PC-3 (cell line): ENCODE results near the gene COL7A1. TPM values are rescaled to one million over a fixed set of nuclear protein-coding genes. Genes with fewer than 3 reads are reported as not detected.

ENCODE experiments used
- ATAC-seq: fragments of 200-7000 bp; cut with Tn5 transposase; 2 replicates; pipeline ENCODE4 v1.9.1; 2020; ENCODE audit warnings: mild to moderate bottlenecking, moderate library complexity
- BruUV-seq: library from RNA; stranded (reverse); fragments of 400-500 nt; replicated peaks from 2 replicates; lab custom pipeline; 2021; lab: Mats Ljungman, UMichigan
- CTCF ChIA-PET: fragments of 300-600 bp; sonication (Branson Sonifier 250); formaldehyde crosslinking; loops from one replicate; lab custom pipeline; 2022; ENCODE audit warnings: antibody characterized with exemption; lab: Charles Lee
- POLR2A ChIA-PET: fragments of 300-600 bp; sonication (Branson Sonifier 250); formaldehyde crosslinking; loops from one replicate; lab custom pipeline; 2022; ENCODE audit warnings: antibody characterized with exemption; ENCODE audit not compliant: unreplicated experiment; lab: Charles Lee
- DNase-seq: peaks from one replicate; pipeline ENCODE4 v3.0.0-alpha.2; 2015
- H2AFZ ChIP-seq: fragments of 300-600 bp; sonication (generic); 2 replicates; pipeline ENCODE4 v1.6.0; 2016; ENCODE audit warnings: antibody characterized with exemption, low read length
- H3F3A ChIP-seq: fragments of 300-600 bp; sonication (generic); one replicate; pipeline ENCODE4 v1.6.0; 2017; ENCODE audit warnings: antibody characterized with exemption, low read length, control low read depth, mild to moderate bottlenecking; ENCODE audit not compliant: unreplicated experiment
- H3K27ac ChIP-seq: fragments of 300-600 bp; sonication (generic); 2 replicates; pipeline ENCODE4 v1.5.1; 2016; ENCODE audit warnings: mild to moderate bottlenecking, low read length
- H3K27me3 ChIP-seq: fragments of 300-600 bp; sonication (generic); 2 replicates; pipeline ENCODE4 v1.6.1; 2016; ENCODE audit warnings: low read length, mixed read lengths
- H3K36me3 ChIP-seq: fragments of 300-600 bp; sonication (generic); 2 replicates; pipeline ENCODE4 v1.6.1; 2016; ENCODE audit warnings: low read depth, mixed run types, low read length, mixed read lengths
- H3K4me1 ChIP-seq: fragments of 300-600 bp; sonication (generic); 2 replicates; pipeline ENCODE4 v1.5.1; 2016; ENCODE audit warnings: low read length; ENCODE audit not compliant: insufficient read depth
- H3K4me2 ChIP-seq: fragments of 300-600 bp; sonication (generic); 2 replicates; pipeline ENCODE4 v1.6.0; 2016; ENCODE audit warnings: low read length
- H3K4me3 ChIP-seq: fragments of 300-600 bp; sonication (generic); 2 replicates; pipeline ENCODE4 v1.5.1; 2016; ENCODE audit warnings: mild to moderate bottlenecking, low read length, mixed read lengths
- H3K79me2 ChIP-seq: fragments of 300-600 bp; sonication (generic); 2 replicates; pipeline ENCODE4 v1.6.1; 2017; ENCODE audit warnings: low read length, mixed read lengths
- H3K9ac ChIP-seq: fragments of 300-600 bp; sonication (generic); 2 replicates; pipeline ENCODE4 v1.6.0; 2016; ENCODE audit warnings: mild to moderate bottlenecking, low read length
- H3K9me2 ChIP-seq: fragments of 300-600 bp; sonication (generic); replicated peaks from 2 replicates; pipeline ENCODE4 v1.6.1; 2016; ENCODE audit warnings: mixed run types, low read length, mixed read lengths
- H3K9me3 ChIP-seq: fragments of 300-600 bp; sonication (generic); 2 replicates; pipeline ENCODE4 v1.6.1; 2016; ENCODE audit warnings: low read length, mixed read lengths
- H4K20me1 ChIP-seq: fragments of 300-600 bp; sonication (generic); 2 replicates; pipeline ENCODE4 v1.6.1; 2016; ENCODE audit warnings: low read length, mixed read lengths
- EZH2 ChIP-seq: fragments of 300-600 bp; sonication (generic); IDR thresholded peaks from one replicate; pipeline ENCODE4 v1.6.1; 2017; ENCODE audit warnings: antibody characterized with exemption, mild to moderate bottlenecking, low read length; ENCODE audit not compliant: unreplicated experiment
- EZH2phosphoT487 ChIP-seq: fragments of 300-600 bp; sonication (generic); IDR thresholded peaks from 2 replicates; pipeline ENCODE4 v1.6.1; 2018; ENCODE audit warnings: mild to moderate bottlenecking, antibody characterized with exemption, low read length, borderline replicate concordance
- intact Hi-C: fragments of 100-400 bp; cut with micrococcal nuclease; formaldehyde crosslinking; loops from 2 replicates; pipeline ENCODE4 v1.9.0; 2023
- total RNA-seq: library from RNA; depleted of rRNA; stranded (reverse); fragments of >200 nt; gene quantifications from 2 replicates; pipeline ENCODE4 v1.2.3, GENCODE V29; 2014
- TF ChIP-seq, protein P1 (sequence below): fragments of 300-600 bp; sonication (generic); conservative IDR thresholded peaks from 2 replicates; pipeline ENCODE4 v1.5.1; 2017; ENCODE audit warnings: antibody characterized with exemption, low read depth, mild to moderate bottlenecking, low read length

The COL7A1 gene
- total RNA-seq, 1 experiment from 2014 or later: 7.9 TPM

DNA sequence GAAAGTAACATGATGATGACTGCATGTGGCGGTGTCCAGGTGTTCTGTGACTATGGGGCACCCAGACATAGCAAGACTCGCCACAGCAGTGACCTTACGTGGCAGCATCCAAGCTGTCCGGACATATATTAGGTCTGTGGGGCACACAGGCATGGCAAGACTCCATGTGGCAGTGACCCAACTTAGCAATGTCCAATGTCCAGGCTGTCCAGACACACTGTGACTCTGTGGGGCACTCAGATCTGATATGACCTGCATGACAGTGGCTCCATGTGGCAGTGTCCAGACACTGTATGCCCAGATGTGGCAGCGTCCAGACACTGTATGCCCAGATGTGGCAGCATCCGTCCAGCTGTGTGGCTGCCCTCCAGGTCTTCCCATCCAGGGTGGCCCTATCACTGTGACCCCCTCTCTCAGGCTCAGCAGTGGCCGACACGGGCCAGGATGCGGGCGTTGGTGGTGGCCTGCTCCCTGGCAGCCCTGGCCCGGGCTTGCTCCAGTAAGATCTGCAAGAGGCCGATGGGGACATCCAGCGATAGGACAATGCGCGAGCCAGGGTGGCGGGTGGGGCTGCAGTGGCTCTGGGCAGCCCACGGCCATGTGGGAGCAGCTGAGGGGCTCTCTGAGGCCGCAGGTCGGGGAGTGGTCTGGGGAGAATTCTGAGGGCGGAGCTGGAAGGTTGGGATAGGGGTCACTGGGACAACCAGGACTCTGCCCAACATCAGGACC, 32.6 kb downstream of the COL7A1 start:
- Histone ChIP-seq H3K9me2 (no peaks in the 10 kb centered on the region), H3K4me3 (no peak overlapping the region), H3K4me2 (no peak overlapping the region), H3K36me3 (no peaks in the 10 kb centered on the region), H3K4me1 (peaks cover 43% of the 10 kb centered on the region), H3F3A (peaks cover 4% of the 10 kb centered on the region), H2AFZ (no peak overlapping the region), H3K79me2 (no peaks in the 10 kb centered on the region), H3K9ac (no peak overlapping the region), H3K9me3 (no peaks in the 10 kb centered on the region), H3K27me3 (no peaks in the 10 kb centered on the region), H4K20me1 (no peaks in the 10 kb centered on the region), H3K27ac (no peak overlapping the region)
- intact Hi-C loops: loop anchor here (5.0 kb wide), 1 partner anchor 120 kb away; no protein-coding TSS in a partner anchor
- BruUV-seq: no TSS peak
- TF ChIP-seq, protein P1, sequence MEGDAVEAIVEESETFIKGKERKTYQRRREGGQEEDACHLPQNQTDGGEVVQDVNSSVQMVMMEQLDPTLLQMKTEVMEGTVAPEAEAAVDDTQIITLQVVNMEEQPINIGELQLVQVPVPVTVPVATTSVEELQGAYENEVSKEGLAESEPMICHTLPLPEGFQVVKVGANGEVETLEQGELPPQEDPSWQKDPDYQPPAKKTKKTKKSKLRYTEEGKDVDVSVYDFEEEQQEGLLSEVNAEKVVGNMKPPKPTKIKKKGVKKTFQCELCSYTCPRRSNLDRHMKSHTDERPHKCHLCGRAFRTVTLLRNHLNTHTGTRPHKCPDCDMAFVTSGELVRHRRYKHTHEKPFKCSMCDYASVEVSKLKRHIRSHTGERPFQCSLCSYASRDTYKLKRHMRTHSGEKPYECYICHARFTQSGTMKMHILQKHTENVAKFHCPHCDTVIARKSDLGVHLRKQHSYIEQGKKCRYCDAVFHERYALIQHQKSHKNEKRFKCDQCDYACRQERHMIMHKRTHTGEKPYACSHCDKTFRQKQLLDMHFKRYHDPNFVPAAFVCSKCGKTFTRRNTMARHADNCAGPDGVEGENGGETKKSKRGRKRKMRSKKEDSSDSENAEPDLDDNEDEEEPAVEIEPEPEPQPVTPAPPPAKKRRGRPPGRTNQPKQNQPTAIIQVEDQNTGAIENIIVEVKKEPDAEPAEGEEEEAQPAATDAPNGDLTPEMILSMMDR: no peak
- TF ChIP-seq EZH2phosphoT487 (no peak), EZH2 (no peak)
- ChIA-PET POLR2A (no interaction called here), CTCF (interaction anchor here (1.1 kb wide), 1 partner anchor 73 kb away, joined by 6 read pairs; the partner anchor contains the start of gene SLC26A6)
- ATAC-seq: no peak
- DNase-seq: no peak

DNA sequence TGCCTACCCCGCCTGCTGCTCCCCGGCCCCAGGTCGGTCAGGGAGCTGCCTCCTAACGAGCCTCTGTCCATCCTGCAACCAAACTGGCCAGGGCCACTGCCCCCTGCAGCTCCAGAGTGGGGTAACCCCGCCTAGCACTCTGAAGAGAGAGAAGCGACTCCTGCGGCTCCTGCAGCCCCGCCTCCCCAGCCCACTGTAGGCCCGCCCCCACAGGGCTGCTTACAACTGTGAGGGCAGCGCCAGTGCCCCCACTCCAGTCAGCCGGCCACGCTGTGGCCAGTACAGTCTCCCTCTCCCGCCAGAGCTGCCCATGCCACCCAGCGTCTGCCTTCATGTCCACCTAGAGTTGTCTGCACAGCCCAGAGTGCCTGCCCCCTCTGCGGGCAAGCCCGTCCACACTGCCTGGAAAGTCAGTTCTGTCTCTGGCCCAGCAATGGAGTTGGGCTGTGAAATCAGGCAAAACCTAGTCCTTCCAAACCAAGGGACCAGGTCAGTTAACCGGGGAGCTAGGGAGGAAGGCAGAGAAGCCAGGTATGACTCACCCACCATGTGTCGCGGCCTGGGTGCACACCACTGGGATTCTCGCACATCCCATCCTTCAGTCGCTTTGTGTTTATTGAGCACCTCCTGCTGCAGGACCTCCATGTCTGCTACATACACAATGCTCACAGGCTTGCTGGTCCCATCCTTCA, 33.9 kb downstream of the COL7A1 start:
- Histone ChIP-seq H3K27me3 (no peaks in the 10 kb centered on the region), H3K9me3 (no peaks in the 10 kb centered on the region), H3F3A (peaks cover 4% of the 10 kb centered on the region), H2AFZ (no peak overlapping the region), H3K4me3 (no peak overlapping the region), H3K4me2 (no peak overlapping the region), H3K27ac (no peak overlapping the region), H3K79me2 (peaks cover 4% of the 10 kb centered on the region), H4K20me1 (no peaks in the 10 kb centered on the region), H3K9me2 (no peaks in the 10 kb centered on the region), H3K9ac (no peak overlapping the region), H3K4me1 (peaks cover 43% of the 10 kb centered on the region), H3K36me3 (no peaks in the 10 kb centered on the region)
- no peak for DNase-seq
- ChIA-PET CTCF (interaction anchor here (0.6 kb wide), 2 partner anchors 21 to 75 kb away, joined by 3 to 4 read pairs; no protein-coding TSS in a partner anchor), POLR2A (interaction anchor here (0.6 kb wide), 1 partner anchor 38 kb away, joined by 4 read pairs; no protein-coding TSS in a partner anchor)
- BruUV-seq: no TSS peak
- intact Hi-C loops: loop anchor here (5.0 kb wide), 1 partner anchor 121 kb away; no protein-coding TSS in a partner anchor
- TF ChIP-seq EZH2 (no peak), EZH2phosphoT487 (no peak)
- TF ChIP-seq, protein P1: no peak
- no peak for ATAC-seq
